OCI-LY1 (cell line): Measurements from ENCODE around the gene GMEB2.

Source experiments
- H2AFZ ChIP-seq: fragments of 200-600 bp; sonication (generic), shearing (Covaris generic); 2 replicates; pipeline ENCODE4 v1.6.0; 2014; ENCODE audit warnings: antibody characterized with exemption, mild to moderate bottlenecking, low read length
- H3F3A ChIP-seq: fragments of 200-600 bp; sonication (generic), shearing (Covaris generic); 2 replicates; pipeline ENCODE4 v1.6.0; 2014; ENCODE audit warnings: mild to moderate bottlenecking, antibody characterized with exemption, low read length, moderate library complexity; ENCODE audit not compliant: insufficient read depth
- H3K27ac ChIP-seq: fragments of 200-600 bp; sonication (generic); 2 replicates; pipeline ENCODE4 v1.5.1; 2014; ENCODE audit warnings: low read length, mixed run types, mild to moderate bottlenecking, low read depth; ENCODE audit not compliant: poor library complexity, severe bottlenecking
- H3K27me3 ChIP-seq: fragments of 200-600 bp; sonication (generic); 2 replicates; pipeline ENCODE4 v1.6.0; 2014; ENCODE audit warnings: antibody characterized with exemption, mild to moderate bottlenecking, low read length, moderate library complexity; ENCODE audit not compliant: insufficient read depth
- H3K36me3 ChIP-seq: fragments of 200-600 bp; sonication (generic); 2 replicates; pipeline ENCODE4 v1.6.1; 2014; ENCODE audit warnings: mild to moderate bottlenecking, antibody characterized with exemption, low read length, moderate library complexity, mixed read lengths; ENCODE audit not compliant: insufficient read depth
- H3K4me1 ChIP-seq: fragments of 200-600 bp; sonication (generic); 2 replicates; pipeline ENCODE4 v1.5.1; 2014; ENCODE audit warnings: mild to moderate bottlenecking, low read length, moderate library complexity; ENCODE audit not compliant: insufficient read depth, severe bottlenecking
- H3K4me2 ChIP-seq: fragments of 200-600 bp; sonication (generic), shearing (Covaris generic); 2 replicates; pipeline ENCODE4 v1.6.1; 2014; ENCODE audit warnings: low read length
- H3K4me3 ChIP-seq: fragments of 200-600 bp; sonication (generic); 2 replicates; pipeline ENCODE4 v1.5.1; 2014; ENCODE audit warnings: low read length, low read depth, mild to moderate bottlenecking, mixed read lengths; ENCODE audit not compliant: poor library complexity, severe bottlenecking
- H3K79me2 ChIP-seq: fragments of 200-600 bp; shearing (Covaris generic); 2 replicates; pipeline ENCODE4 v1.6.1; 2016; ENCODE audit warnings: mixed run types, low read length, mixed read lengths; ENCODE audit not compliant: insufficient read depth
- H3K9ac ChIP-seq: fragments of 200-600 bp; sonication (generic), shearing (Covaris generic); 2 replicates; pipeline ENCODE4 v1.6.1; 2014; ENCODE audit warnings: mild to moderate bottlenecking, low read length, mixed read lengths
- H3K9me2 ChIP-seq: fragments of 200-600 bp; sonication (generic), shearing (Covaris generic); 2 replicates; pipeline ENCODE4 v1.6.1; 2014; ENCODE audit warnings: low read depth, mild to moderate bottlenecking, low read length, mixed read lengths
- H3K9me3 ChIP-seq: fragments of 200-600 bp; shearing (Covaris generic); 2 replicates; pipeline ENCODE4 v1.6.1; 2014; ENCODE audit warnings: low read length, mixed read lengths
- H4K20me1 ChIP-seq: fragments of 200-600 bp; sonication (generic), shearing (Covaris generic); 2 replicates; pipeline ENCODE4 v1.6.0; 2016; ENCODE audit warnings: mild to moderate bottlenecking, low read length; ENCODE audit not compliant: insufficient read depth
- CTCF ChIP-seq: fragments of 200-600 bp; sonication (generic), shearing (Covaris generic); IDR thresholded peaks from 2 replicates; pipeline ENCODE4 v1.5.1; 2017; ENCODE audit warnings: mild to moderate bottlenecking, antibody characterized with exemption, low read length, moderate library complexity, mixed read lengths
- EZH2 ChIP-seq: fragments of 200-600 bp; sonication (generic), shearing (Covaris generic); IDR thresholded peaks from 2 replicates; pipeline ENCODE4 v1.8.0; 2017; ENCODE audit warnings: borderline replicate concordance, mixed run types, mild to moderate bottlenecking, antibody characterized with exemption, low read length, moderate library complexity, mixed read lengths

The GMEB2 gene

GRCh38 chr20:63596423-63596822 is 30.5 kb downstream of the GMEB2 start:
- Histone ChIP-seq H3K4me2 (no peak overlapping the region), H2AFZ (no peak overlapping the region), H3K4me3 (no peak overlapping the region), H3K9me3 (no peaks in the 10 kb centered on the region), H3K27ac (no peak overlapping the region), H3F3A (no peaks in the 10 kb centered on the region), H3K79me2 (no peaks in the 10 kb centered on the region), H3K4me1 (no peaks in the 10 kb centered on the region), H3K9ac (no peak overlapping the region), H3K36me3 (peaks cover 64% of the 10 kb centered on the region), H4K20me1 (no peaks in the 10 kb centered on the region), H3K9me2 (no peaks in the 10 kb centered on the region), H3K27me3 (no peaks in the 10 kb centered on the region)
- TF ChIP-seq CTCF (no peak), EZH2 (no peak)

- Histone ChIP-seq H3K79me2 (no peaks in the 10 kb centered on the region), H3K4me1 (no peaks in the 10 kb centered on the region), H3K36me3 (peaks cover 65% of the 10 kb centered on the region), H3K27ac (no peak overlapping the region), H3K27me3 (no peaks in the 10 kb centered on the region), H3K9me2 (no peaks in the 10 kb centered on the region), H3K4me2 (no peak overlapping the region), H3K9ac (no peak overlapping the region), H3K9me3 (no peaks in the 10 kb centered on the region), H4K20me1 (no peaks in the 10 kb centered on the region), H3K4me3 (no peak overlapping the region), H2AFZ (no peak overlapping the region), H3F3A (no peaks in the 10 kb centered on the region)
- no peak for TF ChIP-seq CTCF
Measured at GRCh38 chr20:63595416-63596127, 31.3 kb downstream of the GMEB2 start.

- no peaks in the 10 kb centered on the region for H3K9me2 ChIP-seq
- no peaks in the 10 kb centered on the region for H4K20me1 ChIP-seq
- no peak overlapping the region for H3K9ac ChIP-seq
- no peaks in the 10 kb centered on the region for H3K79me2 ChIP-seq
- peaks cover 67% of the 10 kb centered on the region for H3K36me3 ChIP-seq
- H3K4me2 ChIP-seq: no peak overlapping the region
- H3K27me3 ChIP-seq: no peaks in the 10 kb centered on the region
- TF ChIP-seq CTCF (no peak), EZH2 (no peak)
- no peak overlapping the region for H3K4me3 ChIP-seq
- H3K9me3 ChIP-seq: no peaks in the 10 kb centered on the region
- no peaks in the 10 kb centered on the region for H3K4me1 ChIP-seq
- H3F3A ChIP-seq: no peaks in the 10 kb centered on the region
- no peak overlapping the region for H2AFZ ChIP-seq
- H3K27ac ChIP-seq: no peak overlapping the region
Measured at GRCh38 chr20:63594043-63594561, 32.8 kb downstream of the GMEB2 start.
